GM20000 (cell line): Measurements from ENCODE around the gene TRIO.

Experiments
- DNase-seq: peaks from one replicate; pipeline ENCODE4 v3.0.0; 2012; ENCODE audit warnings: low spot score
- CTCF ChIP-seq: IDR thresholded peaks from 2 replicates; pipeline ENCODE4 v1.5.1; 2012; ENCODE audit warnings: mild to moderate bottlenecking, control low read depth; ENCODE audit errors: extremely low read depth, missing control alignments

TRIO gene

GRCh38 chr5:14223372-14223771 lies 80.2 kb downstream of the TRIO start:
- DNase-seq: no peak
- no peak for TF ChIP-seq CTCF

- TF ChIP-seq CTCF: no peak
- DNase-seq: no peak
Measured at GRCh38 chr5:14225173-14225834, 82.2 kb downstream of the TRIO start.

- no peak for TF ChIP-seq CTCF
Measured at GRCh38 chr5:14226149-14226548, 83.0 kb downstream of the TRIO start.

GRCh38 chr5:14226554-14226953 lies 83.4 kb downstream of the TRIO start:
- no peak for TF ChIP-seq CTCF

More at GRCh38 chr5:14226149-14226548, 83.0 kb downstream of the TRIO start:
- no peak for DNase-seq

GRCh38 chr5:14226992-14227391 lies 83.8 kb downstream of the TRIO start:
- no peak for DNase-seq
- no peak for TF ChIP-seq CTCF

More at GRCh38 chr5:14226554-14226953, 83.4 kb downstream of the TRIO start:
- no peak for DNase-seq

- no peak for TF ChIP-seq CTCF
- no peak for DNase-seq
Measured at GRCh38 chr5:14227513-14227912, 84.4 kb downstream of the TRIO start.

GRCh38 chr5:14228219-14228618 lies 85.1 kb downstream of the TRIO start:
- DNase-seq: no peak
- no peak for TF ChIP-seq CTCF
